ENCODE results near the gene PTH2R. TPM values are rescaled to one million over a fixed set of nuclear protein-coding genes. Genes with fewer than 3 reads are reported as not detected.
"Not testable (repeated sequence)": the region's sequence is repeated elsewhere in the genome, so short reads cannot be mapped to it uniquely, and the experiment has no call there.

The PTH2R gene
- total and polyA plus RNA-seq, 7 donors, result 0.01 to 0.08 TPM; not detected in 5

GRCh38 chr2:208375491-208376068, 31.0 kb upstream of the PTH2R start:
- DNase-seq (no peak), ATAC-seq (no peak)
- Histone ChIP-seq H3K27me3 (ENCODE audit: insufficient read depth in 3 of 3, low read length in 2 of 3) (peaks cover 0 to 2% (median 0%) of the 10 kb centered on the region in 3 donors), H3K27ac (no peak overlapping the region), H3K9me3 (no peaks in the 10 kb centered on the region), H3K4me3 (no peak overlapping the region), H3K4me1 (no peaks in the 10 kb centered on the region), H3K36me3 (ENCODE audit: insufficient read depth in 1 of 2, low read depth in 1 of 2) (no peaks in the 10 kb centered on the region)
- 67 to 78% (median 69%) methylated on average over 1 of the region's 1 CpG for WGBS, 3 donors
- intact Hi-C loops (cut with DNase I), result no loop called here
- no peak for TF ChIP-seq CTCF (IDR thresholded peaks at IDR 0.05)

GRCh38 chr2:208377344-208377860, 29.2 kb upstream of the PTH2R start:
- H3K27me3 ChIP-seq (ENCODE audit: insufficient read depth in 3 of 3, low read length in 2 of 3); H3K9me3 ChIP-seq; H3K4me3 ChIP-seq; ATAC-seq; intact Hi-C loops (cut with DNase I); H3K36me3 ChIP-seq (ENCODE audit: insufficient read depth in 1 of 2, low read depth in 1 of 2); H3K27ac ChIP-seq; H3K4me1 ChIP-seq: not testable (repeated sequence)
- 80 to 91% (median 84%) methylated on average over 14 to 34 of the region's 40 CpGs for WGBS, 3 donors
- peak in 1 of 2 donors; percentile 38 for DNase-seq

GRCh38 chr2:208379192-208379591, 27.4 kb upstream of the PTH2R start:
- H3K27ac ChIP-seq, result no peak overlapping the region
- no peak overlapping the region for H3K4me3 ChIP-seq
- H3K4me1 ChIP-seq, result no peaks in the 10 kb centered on the region
- no peak for TF ChIP-seq CTCF (IDR thresholded peaks at IDR 0.05)
- ATAC-seq (no peak), DNase-seq (no peak)
- no peaks in the 10 kb centered on the region for H3K36me3 ChIP-seq (ENCODE audit: insufficient read depth in 1 of 2, low read depth in 1 of 2)
- peaks cover 0 to 12% (median 5%) of the 10 kb centered on the region in 3 donors for H3K27me3 ChIP-seq (ENCODE audit: insufficient read depth in 3 of 3, low read length in 2 of 3)
- intact Hi-C loops (cut with DNase I), result no loop called here
- 76 to 79% (median 77%) methylated on average over 3 of the region's 3 CpGs for WGBS, 3 donors
- no peaks in the 10 kb centered on the region for H3K9me3 ChIP-seq

- no peak for TF ChIP-seq CTCF (IDR thresholded peaks at IDR 0.05)
Observed at GRCh38 chr2:208384637-208385036, 22.0 kb upstream of the PTH2R start.

GRCh38 chr2:208386541-208386940, 20.1 kb upstream of the PTH2R start:
- intact Hi-C loops (cut with DNase I), result no loop called here

More at GRCh38 chr2:208384637-208385036, 22.0 kb upstream of the PTH2R start:
- Histone ChIP-seq H3K36me3 (ENCODE audit: insufficient read depth in 1 of 2, low read depth in 1 of 2) (no peaks in the 10 kb centered on the region), H3K9me3 (no peaks in the 10 kb centered on the region), H3K27me3 (ENCODE audit: insufficient read depth in 3 of 3, low read length in 2 of 3) (peaks cover 2 to 13% (median 5%) of the 10 kb centered on the region in 3 donors), H3K4me1 (no peaks in the 10 kb centered on the region), H3K27ac (no peak overlapping the region), H3K4me3 (no peak overlapping the region)
- 72 to 75% (median 75%) methylated on average over 4 of the region's 4 CpGs for WGBS, 3 donors
- intact Hi-C loops (cut with DNase I), result no loop called here
- DNase-seq (no peak), ATAC-seq (no peak)

More at GRCh38 chr2:208386541-208386940, 20.1 kb upstream of the PTH2R start:
- Histone ChIP-seq H3K36me3 (ENCODE audit: insufficient read depth in 1 of 2, low read depth in 1 of 2) (no peaks in the 10 kb centered on the region), H3K9me3 (no peaks in the 10 kb centered on the region), H3K27ac (no peak overlapping the region), H3K27me3 (ENCODE audit: insufficient read depth in 3 of 3, low read length in 2 of 3) (peaks cover 2 to 13% (median 2%) of the 10 kb centered on the region in 3 donors), H3K4me1 (no peaks in the 10 kb centered on the region), H3K4me3 (no peak overlapping the region)
- no peak for TF ChIP-seq CTCF (IDR thresholded peaks at IDR 0.05)
- WGBS, 3 donors, result 26 to 36% (median 28%) methylated on average over 2 of the region's 2 CpGs
- DNase-seq (no peak), ATAC-seq (no peak)
